GM20000 (cell line): Measurements from ENCODE around the gene CSMD2.

Experiments
- DNase-seq: peaks from one replicate; pipeline ENCODE4 v3.0.0; 2012; ENCODE audit warnings: low spot score
- TF ChIP-seq, protein P1 (sequence below): IDR thresholded peaks from 2 replicates; pipeline ENCODE4 v1.5.1; 2012; ENCODE audit warnings: mild to moderate bottlenecking, control low read depth; ENCODE audit errors: extremely low read depth, missing control alignments

The CSMD2 gene

DNA sequence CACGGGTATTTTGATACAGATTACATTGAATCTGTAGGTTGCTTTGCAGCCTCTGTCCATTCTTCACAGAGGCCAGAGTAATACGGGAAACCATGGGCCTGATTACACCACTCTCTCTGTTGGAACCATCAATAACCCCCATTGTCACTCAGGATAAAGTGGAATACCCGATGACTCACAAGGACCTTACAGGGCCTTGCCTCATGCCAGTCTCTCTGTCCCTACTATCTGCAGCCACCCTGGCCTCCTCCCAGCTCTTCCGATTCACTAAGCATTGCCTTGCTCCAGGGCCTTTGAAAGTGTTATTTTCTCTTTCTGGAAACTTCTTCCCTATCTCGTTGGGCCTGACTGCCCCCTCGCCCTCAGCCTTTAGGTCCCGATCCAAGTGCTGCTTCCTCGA, 239.4 kb downstream of the CSMD2 start:
- TF ChIP-seq, protein P1, sequence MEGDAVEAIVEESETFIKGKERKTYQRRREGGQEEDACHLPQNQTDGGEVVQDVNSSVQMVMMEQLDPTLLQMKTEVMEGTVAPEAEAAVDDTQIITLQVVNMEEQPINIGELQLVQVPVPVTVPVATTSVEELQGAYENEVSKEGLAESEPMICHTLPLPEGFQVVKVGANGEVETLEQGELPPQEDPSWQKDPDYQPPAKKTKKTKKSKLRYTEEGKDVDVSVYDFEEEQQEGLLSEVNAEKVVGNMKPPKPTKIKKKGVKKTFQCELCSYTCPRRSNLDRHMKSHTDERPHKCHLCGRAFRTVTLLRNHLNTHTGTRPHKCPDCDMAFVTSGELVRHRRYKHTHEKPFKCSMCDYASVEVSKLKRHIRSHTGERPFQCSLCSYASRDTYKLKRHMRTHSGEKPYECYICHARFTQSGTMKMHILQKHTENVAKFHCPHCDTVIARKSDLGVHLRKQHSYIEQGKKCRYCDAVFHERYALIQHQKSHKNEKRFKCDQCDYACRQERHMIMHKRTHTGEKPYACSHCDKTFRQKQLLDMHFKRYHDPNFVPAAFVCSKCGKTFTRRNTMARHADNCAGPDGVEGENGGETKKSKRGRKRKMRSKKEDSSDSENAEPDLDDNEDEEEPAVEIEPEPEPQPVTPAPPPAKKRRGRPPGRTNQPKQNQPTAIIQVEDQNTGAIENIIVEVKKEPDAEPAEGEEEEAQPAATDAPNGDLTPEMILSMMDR: no peak
- no peak for DNase-seq

DNA sequence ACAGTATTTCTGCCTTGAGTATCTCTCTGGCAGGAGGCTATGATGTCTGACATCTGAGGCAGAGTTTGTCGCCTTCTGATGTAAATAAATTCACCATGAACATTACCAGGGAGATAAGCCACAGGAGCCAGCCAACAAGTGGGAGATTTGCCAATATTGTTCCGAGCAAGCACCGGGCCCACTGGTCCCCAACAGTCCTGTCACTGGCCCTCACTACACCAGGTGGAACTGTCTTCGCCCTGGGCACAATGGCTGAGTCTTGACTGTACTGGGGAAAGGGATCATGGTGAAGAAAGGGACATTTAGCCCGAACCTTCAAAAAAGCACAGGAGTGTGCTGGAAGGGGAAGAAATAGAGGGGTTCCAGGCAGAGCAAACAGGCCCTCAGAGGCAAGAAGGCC, 243.7 kb downstream of the CSMD2 start:
- DNase-seq: no peak
- TF ChIP-seq, protein P1: no peak

DNA sequence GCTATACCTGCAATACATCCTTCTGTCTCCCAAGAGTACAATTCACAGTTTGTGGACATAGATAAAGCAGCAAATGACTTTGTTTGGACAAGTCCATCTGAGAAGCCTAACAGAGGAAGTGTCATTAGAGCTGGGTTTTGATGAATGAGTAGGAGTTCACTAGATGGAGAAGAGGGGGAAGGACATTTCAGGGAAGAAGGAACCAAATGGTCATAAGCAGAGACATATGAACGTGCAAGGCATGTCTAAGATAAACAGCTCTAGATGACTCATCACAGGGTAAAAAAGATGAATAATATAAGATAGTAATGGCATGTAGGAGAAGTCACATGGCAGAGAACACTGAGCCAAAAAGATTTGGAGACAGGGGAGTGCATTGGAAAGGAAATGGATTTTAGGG, 246.7 kb downstream of the CSMD2 start:
- DNase-seq: no peak
- TF ChIP-seq, protein P1: no peak

DNA sequence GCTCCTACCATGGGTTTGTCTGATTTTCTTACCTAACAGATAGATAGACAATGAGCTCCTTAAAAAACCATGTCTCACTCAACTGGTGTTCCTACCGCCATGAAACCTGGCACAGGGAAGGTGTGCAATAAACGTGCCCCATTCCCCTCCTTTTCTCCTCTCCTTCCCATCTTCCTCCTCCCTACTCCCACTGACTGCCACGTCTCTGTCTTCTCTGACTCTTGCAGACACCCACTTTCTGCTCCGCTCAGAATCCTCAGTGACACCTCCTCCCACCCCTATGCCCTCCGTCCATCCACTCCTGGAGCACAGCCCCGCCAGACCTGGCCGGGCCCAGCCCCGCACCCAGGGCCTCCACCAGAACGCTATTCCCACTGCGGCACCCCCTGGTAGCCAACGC, 248.2 kb downstream of the CSMD2 start:
- no peak for DNase-seq
- TF ChIP-seq, protein P1: no peak

DNA sequence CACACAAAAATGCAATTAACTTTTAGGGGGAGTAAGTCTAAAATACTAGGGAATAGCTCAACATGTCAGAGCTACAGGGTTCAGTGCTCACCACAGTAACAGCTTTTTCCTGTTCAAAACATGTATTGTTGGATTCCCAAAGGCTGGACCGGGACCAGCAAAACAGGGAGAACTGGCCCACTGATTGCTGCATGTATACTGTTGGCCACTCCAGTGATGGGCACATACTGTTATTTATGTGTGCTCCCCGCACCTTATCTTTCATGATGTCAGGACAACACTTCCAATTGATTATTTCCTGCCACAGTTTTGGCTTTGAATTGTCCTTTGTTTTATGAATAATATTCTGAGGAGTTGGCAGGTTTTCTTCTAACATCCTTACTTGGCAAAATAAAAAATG, 250.5 kb downstream of the CSMD2 start:
- TF ChIP-seq, protein P1: no peak
- DNase-seq: no peak

DNA sequence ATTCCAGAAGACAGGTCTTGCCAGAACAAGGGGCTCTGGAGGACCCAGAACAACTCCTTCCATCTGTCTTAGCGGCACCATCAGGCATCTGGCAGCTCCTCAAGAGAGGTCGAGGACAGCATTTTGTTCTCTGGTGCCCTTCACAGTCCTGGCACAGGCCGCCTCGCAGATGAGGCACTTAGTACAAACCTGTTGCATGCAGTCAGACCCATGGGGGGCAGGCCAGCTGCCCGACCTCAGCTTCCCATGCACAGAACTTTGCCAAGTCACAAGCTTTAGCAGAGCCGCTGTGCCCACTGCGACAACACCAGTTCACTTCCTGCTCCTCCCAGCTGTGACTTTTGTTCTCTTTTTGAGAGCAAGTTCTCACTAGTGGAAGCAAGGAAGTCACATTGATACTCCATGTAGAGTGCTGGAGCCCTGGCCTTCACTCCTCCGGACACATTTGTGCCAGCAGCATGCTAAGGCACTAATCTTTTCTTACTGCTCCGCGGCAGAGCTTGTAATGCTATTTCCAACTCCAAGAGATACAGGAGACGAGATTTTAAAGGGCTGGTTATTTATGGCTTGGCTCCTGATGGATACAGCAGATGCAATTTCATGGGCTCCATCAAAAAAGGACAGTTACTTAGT, 256.6 kb downstream of the CSMD2 start:
- TF ChIP-seq, protein P1: no peak
- no peak for DNase-seq

DNA sequence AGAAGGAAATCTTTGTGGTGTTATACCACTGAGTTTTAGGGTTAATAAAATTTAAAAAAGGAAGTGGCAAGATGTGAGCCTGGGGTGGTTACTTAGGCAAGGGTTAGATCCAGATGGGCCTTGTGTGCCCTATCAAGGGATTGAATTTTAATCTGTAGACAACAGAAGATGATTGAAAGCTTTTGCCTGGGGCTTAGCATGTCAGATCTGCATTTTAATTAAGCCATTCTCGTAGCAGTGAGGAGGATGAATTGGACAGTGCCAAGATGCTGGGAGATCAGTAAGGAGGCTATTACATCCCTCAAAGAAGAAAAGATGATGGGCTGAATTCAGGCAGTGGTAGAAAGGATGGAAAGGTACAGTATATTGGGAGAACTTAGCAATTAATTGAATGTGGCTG, 258.9 kb downstream of the CSMD2 start:
- DNase-seq: no peak
- TF ChIP-seq, protein P1: no peak
